ENCODE results near the gene HEMGN.

HEMGN gene

DNA sequence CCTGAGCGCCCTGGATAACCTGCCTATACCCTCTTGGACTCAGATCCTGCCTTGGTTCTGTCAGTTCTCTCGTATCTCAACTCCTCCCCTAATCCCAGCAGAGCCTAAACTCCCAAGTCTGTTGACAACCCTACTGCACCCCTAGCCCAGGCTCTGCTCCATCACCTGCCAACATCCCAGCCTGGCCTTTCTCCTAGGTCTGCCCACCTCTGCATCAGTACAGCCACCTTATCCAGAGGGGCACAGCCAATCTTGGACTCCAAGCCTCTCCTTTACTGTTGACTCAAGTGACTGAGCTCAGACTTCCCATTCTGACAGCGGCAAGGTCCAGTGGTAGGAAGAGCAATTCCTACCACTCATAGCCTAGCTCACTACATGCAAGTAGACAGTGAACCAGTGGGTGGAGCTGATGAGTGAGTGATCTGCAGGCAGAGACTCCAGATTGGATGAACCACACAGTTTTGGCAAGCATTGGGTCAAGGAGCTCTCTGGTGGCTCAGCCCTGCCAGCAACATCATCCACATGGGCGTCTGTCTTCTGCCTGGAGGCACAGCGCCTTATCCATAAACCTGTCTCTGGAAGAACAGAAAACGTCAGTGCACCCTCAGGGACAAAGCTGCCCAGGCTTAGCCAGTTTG lies 42.2 kb downstream of the HEMGN start:
- DNase-seq (ENCODE audit: low spot score), result peak; percentile 63

DNA sequence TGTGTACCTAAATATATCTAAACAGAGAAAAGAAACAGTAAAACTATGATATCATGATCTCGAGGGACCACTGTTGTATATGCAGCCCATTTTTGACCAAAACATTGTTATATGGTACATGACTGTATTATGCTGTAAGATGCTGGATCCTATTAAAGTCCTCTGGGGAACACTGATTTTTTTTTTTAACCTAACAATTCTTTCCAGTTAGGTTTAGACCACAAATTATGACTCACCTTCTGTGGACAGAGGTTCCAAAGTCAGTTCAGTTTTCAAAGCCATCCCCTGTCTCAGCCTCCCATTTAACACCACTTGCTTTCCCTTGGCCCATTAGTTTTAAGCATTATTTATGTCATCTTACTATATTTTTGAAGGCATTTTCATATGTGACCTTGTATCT lies 42.8 kb downstream of the HEMGN start:
- no peak for DNase-seq (ENCODE audit: low spot score)

DNA sequence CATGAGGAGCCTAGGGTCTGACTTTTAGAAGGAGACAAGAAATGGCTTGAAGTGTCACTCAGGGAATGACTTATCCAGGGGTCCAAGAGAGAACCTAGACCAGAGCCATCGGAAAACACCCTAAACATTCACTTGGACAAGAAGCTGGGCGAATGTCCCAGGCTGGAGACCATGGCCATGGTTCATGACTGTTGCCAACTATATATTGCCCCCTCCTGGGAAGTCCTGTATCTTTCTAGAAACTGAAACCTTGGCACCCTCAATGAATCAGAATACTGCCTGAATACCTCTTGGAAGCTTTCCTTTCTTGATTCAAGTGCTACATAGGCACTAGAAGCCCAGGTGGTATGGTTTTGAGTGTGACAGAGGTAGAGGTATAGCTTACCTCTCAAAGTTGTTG lies 45.6 kb downstream of the HEMGN start:
- no peak for DNase-seq (ENCODE audit: low spot score)

- DNase-seq (ENCODE audit: low spot score), result no peak
Observed at GRCh38 chr9:97891736-97892135, 46.2 kb downstream of the HEMGN start.

- DNase-seq (ENCODE audit: low spot score), result peak; percentile 77
Observed at GRCh38 chr9:97889941-97890887, 47.8 kb downstream of the HEMGN start.

DNA sequence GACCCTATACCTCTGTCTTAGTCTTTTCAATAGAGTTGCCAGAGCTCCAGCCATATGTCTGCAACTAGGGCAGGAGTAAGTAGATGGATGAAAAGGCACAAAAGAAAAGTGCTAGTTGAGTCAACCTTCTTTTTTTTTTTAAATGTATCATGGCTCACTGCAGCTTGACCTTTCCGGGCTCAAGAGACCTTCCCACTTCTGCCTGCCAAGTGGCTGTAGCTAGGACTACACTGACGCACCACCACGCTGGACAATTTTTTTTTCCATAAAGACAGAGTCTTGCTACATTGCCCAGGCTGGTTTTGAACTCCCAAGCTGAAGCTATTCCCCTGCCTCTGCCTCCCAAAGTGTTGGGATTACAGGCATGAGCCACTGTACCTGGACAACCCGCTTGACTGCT lies 57.6 kb downstream of the HEMGN start:
- DNase-seq (ENCODE audit: low spot score), result no peak
